Small intestine (tissue), 7 donors: ENCODE data around the gene RBM47. TPM values are rescaled to one million over a fixed set of nuclear protein-coding genes. Genes with fewer than 3 reads are reported as not detected.

Source experiments
- DNase-seq, 2 donors: peaks; one replicate each; pipeline versions ENCODE4 v3.0.0 to v3.0.0-alpha.2; 2013
- FAIRE-seq: peaks from 2 replicates; lab custom pipeline; 2012; peaks lifted over from hg19 to GRCh38; lab: Jason Lieb, UNC
- H3K27ac ChIP-seq, 3 donors: one replicate each; pipeline ENCODE4 v1.5.1; 2013; ENCODE audit warnings: low read length in 2 of 3, mild to moderate bottlenecking in 2 of 3, control low read depth in 1 of 3, inconsistent platforms in 1 of 3, low read depth in 1 of 3, moderate library complexity in 1 of 3
- H3K27me3 ChIP-seq, 3 donors: one replicate each; pipeline ENCODE4 v1.6.1; 2013; ENCODE audit warnings: low read length in 3 of 3, inconsistent platforms in 1 of 3; ENCODE audit not compliant: control insufficient read depth in 3 of 3, insufficient read depth in 3 of 3
- H3K36me3 ChIP-seq, 3 donors: one replicate each; pipeline ENCODE4 v1.6.1; 2013; ENCODE audit warnings: low read length in 3 of 3, inconsistent platforms in 1 of 3, low read depth in 1 of 3, mild to moderate bottlenecking in 1 of 3, moderate library complexity in 1 of 3; ENCODE audit not compliant: control insufficient read depth in 3 of 3, insufficient read depth in 2 of 3
- H3K4me1 ChIP-seq, 3 donors: one replicate each; pipeline ENCODE4 v1.6.1; 2013; ENCODE audit warnings: low read length in 2 of 3, inconsistent platforms in 1 of 3, low read depth in 1 of 3, mild to moderate bottlenecking in 1 of 3, moderate library complexity in 1 of 3; ENCODE audit not compliant: control insufficient read depth in 3 of 3, insufficient read depth in 2 of 3
- H3K4me3 ChIP-seq, 3 donors: one replicate each; pipeline ENCODE4 v1.5.1; 2013; ENCODE audit warnings: low read length in 3 of 3, control low read depth in 1 of 3, inconsistent platforms in 1 of 3, low read depth in 1 of 3, mild to moderate bottlenecking in 1 of 3, moderate library complexity in 1 of 3
- H3K9me3 ChIP-seq, 2 donors: one replicate each; pipeline ENCODE4 v1.6.1; 2013; ENCODE audit warnings: low read depth in 1 of 2, low read length in 1 of 2; ENCODE audit not compliant: control insufficient read depth in 2 of 2, insufficient read depth in 1 of 2
- WGBS, 3 donors: extraction: QIAGEN DNeasy Blood & Tissue Kit; methylation state at CpG; one replicate each; pipeline ENCODE4 v1.1.7; 2013; 5-methylcytosine and 5-hydroxymethylcytosine counted together
- polyA plus RNA-seq, 4 donors: library from polyadenylated mRNA; stranded (reverse) in 3 of 4; unstranded in 1 of 4; fragments of 200-250 nt in 3 of 4; fragments of 120-200 nt in 1 of 4; gene quantifications; one replicate each; pipeline versions ENCODE4 v1.2.1 to v1.2.3, GENCODE V29; 2013
- donor health status: healthy with polysubstance abuse.
- donor health status: control.
- donor health status: control.
- donor health status: Bipolar disorder and iron deficiency.
- donor health status: healthy.

Gene RBM47
- polyA plus RNA-seq, 4 donors: 49.5 to 127 (median 106) TPM

- Histone ChIP-seq H3K4me3 (peak overlapping the region in 2 of 3 donors; percentile 22 to 44), H3K9me3 (no peaks in the 10 kb centered on the region), H3K4me1 (peaks cover 0 to 20% (median 0%) of the 10 kb centered on the region in 3 donors), H3K27ac (peak overlapping the region in 2 of 3 donors; percentile 14 to 56), H3K36me3 (peaks cover 0 to 27% (median 0%) of the 10 kb centered on the region in 3 donors), H3K27me3 (no peaks in the 10 kb centered on the region)
- 15 to 68% (median 38%) methylated on average over 9 of the region's 9 CpGs for WGBS, 3 donors
- FAIRE-seq: no peak
- DNase-seq: peak; percentile 46 to 57
Observed at GRCh38 chr4:40511036-40511614, 118.5 kb downstream of the RBM47 start.

- FAIRE-seq: no peak
- 26 to 63% (median 49%) methylated on average over 11 of the region's 11 CpGs for WGBS, 3 donors
- peak overlapping the region; percentile 15 to 56 (median 20) for H3K27ac ChIP-seq
Observed at GRCh38 chr4:40507977-40508376, 121.7 kb downstream of the RBM47 start.

DNA sequence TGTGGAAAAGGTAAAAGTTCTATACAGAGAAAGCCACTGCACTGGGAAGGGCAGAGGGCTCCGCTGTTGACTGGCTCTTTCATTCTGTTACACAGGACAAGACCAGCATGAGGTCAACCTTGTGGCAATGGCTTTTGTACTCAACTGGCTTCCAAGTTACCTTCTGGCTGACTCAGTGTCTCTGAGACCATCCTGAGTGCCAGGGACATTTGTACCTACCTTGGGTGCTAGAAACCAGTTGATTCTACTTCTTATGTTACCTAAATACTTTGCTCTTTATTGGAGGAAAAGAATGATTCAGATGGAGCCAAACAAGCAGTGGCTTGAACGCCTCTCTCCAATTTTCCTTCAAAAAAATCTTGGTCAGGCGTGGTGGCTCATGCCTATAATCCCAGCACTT is 123.2 kb downstream of the RBM47 start:
- DNase-seq: no peak
- no peaks in the 10 kb centered on the region for H3K27me3 ChIP-seq
- peaks cover 0 to 28% (median 2%) of the 10 kb centered on the region in 3 donors for H3K4me1 ChIP-seq
- no peak overlapping the region for H3K4me3 ChIP-seq
- 88 to 91% (median 90%) methylated on average over 3 of the region's 3 CpGs for WGBS, 3 donors
- peak overlapping the region in 1 of 3 donors; percentile 38 for H3K27ac ChIP-seq
- no peak for FAIRE-seq
- H3K9me3 ChIP-seq: no peaks in the 10 kb centered on the region
- H3K36me3 ChIP-seq: peaks cover 2 to 52% (median 5%) of the 10 kb centered on the region in 3 donors

More at GRCh38 chr4:40507977-40508376, 121.7 kb downstream of the RBM47 start:
- Histone ChIP-seq H3K9me3 (no peaks in the 10 kb centered on the region), H3K4me1 (peaks cover 0 to 28% (median 0%) of the 10 kb centered on the region in 3 donors), H3K27me3 (no peaks in the 10 kb centered on the region), H3K4me3 (peak overlapping the region in 1 of 3 donors; percentile 20), H3K36me3 (peaks cover 2 to 44% (median 2%) of the 10 kb centered on the region in 3 donors)
- peak; percentile 75 to 81 for DNase-seq

DNA sequence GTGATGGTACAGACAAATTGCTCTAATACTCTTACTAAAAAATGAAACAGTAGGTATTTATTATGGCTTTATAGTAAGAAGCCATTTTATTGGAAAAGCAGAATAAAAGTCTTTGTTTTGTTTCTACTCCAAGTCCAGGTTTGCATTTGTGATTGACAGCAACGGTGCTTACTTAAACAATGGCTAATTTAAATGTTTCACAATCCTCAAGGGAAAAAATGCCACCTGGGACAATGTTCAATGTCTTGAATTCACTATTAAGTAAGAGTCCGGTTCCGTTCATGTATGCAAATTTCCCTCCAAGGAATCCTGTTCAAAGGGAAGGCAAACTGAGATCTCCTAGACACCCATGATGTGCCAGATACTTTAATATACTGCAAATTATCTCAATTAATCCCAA is 123.6 kb downstream of the RBM47 start:
- FAIRE-seq: no peak
- DNase-seq: peak; percentile 51 to 63
- Histone ChIP-seq H3K4me1 (peaks cover 0 to 27% (median 2%) of the 10 kb centered on the region in 3 donors), H3K27ac (peak overlapping the region in 1 of 3 donors; percentile 38), H3K36me3 (peaks cover 2 to 52% (median 5%) of the 10 kb centered on the region in 3 donors), H3K4me3 (no peak overlapping the region), H3K27me3 (no peaks in the 10 kb centered on the region), H3K9me3 (no peaks in the 10 kb centered on the region)
- WGBS, 3 donors: 13 to 50% (median 26%) methylated on average over 3 of the region's 3 CpGs

GRCh38 chr4:40502934-40503333 is 126.7 kb downstream of the RBM47 start:
- H3K4me1 ChIP-seq: peaks cover 0 to 12% (median 2%) of the 10 kb centered on the region in 3 donors
- no peaks in the 10 kb centered on the region for H3K9me3 ChIP-seq
- 89 to 91% (median 90%) methylated on average over 1 of the region's 1 CpG for WGBS, 3 donors
- H3K27me3 ChIP-seq: no peaks in the 10 kb centered on the region
- FAIRE-seq: no peak
- no peak overlapping the region for H3K27ac ChIP-seq
- H3K36me3 ChIP-seq: peaks cover 2 to 56% (median 5%) of the 10 kb centered on the region in 3 donors
- no peak for DNase-seq
- H3K4me3 ChIP-seq: no peak overlapping the region

GRCh38 chr4:40502220-40502619 is 127.4 kb downstream of the RBM47 start:
- H3K27me3 ChIP-seq: no peaks in the 10 kb centered on the region
- DNase-seq: no peak
- H3K4me1 ChIP-seq: peaks cover 0 to 12% (median 2%) of the 10 kb centered on the region in 3 donors
- WGBS, 3 donors: 69 to 71% (median 69%) methylated on average over 4 of the region's 4 CpGs
- no peak overlapping the region for H3K27ac ChIP-seq
- H3K9me3 ChIP-seq: no peaks in the 10 kb centered on the region
- no peak for FAIRE-seq
- peaks cover 2 to 55% (median 7%) of the 10 kb centered on the region in 3 donors for H3K36me3 ChIP-seq
- H3K4me3 ChIP-seq: no peak overlapping the region

DNA sequence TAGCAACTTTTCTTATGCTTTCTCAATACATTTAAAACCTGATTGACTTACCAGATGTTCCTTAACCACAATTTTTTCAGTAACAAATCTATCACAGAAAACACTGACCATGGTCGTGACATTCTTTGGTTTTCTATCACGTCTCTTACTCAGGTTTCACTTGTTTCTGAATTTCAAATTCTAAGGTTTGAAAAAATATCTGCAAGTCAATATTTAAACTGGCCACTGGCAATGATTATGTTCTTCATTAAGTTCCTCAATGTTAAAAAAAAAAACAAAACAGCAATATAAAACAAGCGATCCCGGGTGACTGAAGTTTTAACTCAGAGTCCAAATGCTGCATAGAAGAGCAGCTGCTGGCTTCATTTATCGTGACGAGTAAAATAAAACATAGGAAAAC is 128.9 kb downstream of the RBM47 start:
- Histone ChIP-seq H3K36me3 (peaks cover 2 to 54% (median 7%) of the 10 kb centered on the region in 3 donors), H3K4me3 (no peak overlapping the region), H3K4me1 (peaks cover 0 to 8% (median 2%) of the 10 kb centered on the region in 3 donors), H3K27me3 (no peaks in the 10 kb centered on the region), H3K9me3 (no peaks in the 10 kb centered on the region), H3K27ac (no peak overlapping the region)
- FAIRE-seq (no peak), DNase-seq (no peak)
- 23 to 47% (median 43%) methylated on average over 6 of the region's 6 CpGs for WGBS, 3 donors

GRCh38 chr4:40493160-40493559 is 136.5 kb downstream of the RBM47 start:
- peaks cover 2 to 33% (median 9%) of the 10 kb centered on the region in 3 donors for H3K4me1 ChIP-seq
- H3K27ac ChIP-seq: peak overlapping the region in 2 of 3 donors; percentile 13 to 20
- no peak for DNase-seq
- H3K36me3 ChIP-seq: peaks cover 0 to 34% (median 6%) of the 10 kb centered on the region in 3 donors
- H3K4me3 ChIP-seq: no peak overlapping the region
- no peak for FAIRE-seq
- WGBS, 3 donors: 53 to 72% (median 69%) methylated on average over 3 of the region's 3 CpGs
- H3K9me3 ChIP-seq: peaks cover 0 to 4% of the 10 kb centered on the region in 2 donors
- H3K27me3 ChIP-seq: no peaks in the 10 kb centered on the region
